HEK293T (cell line): ENCODE measurements around the gene FHIP1A.
"Not testable (repeated sequence)": the region's sequence is repeated elsewhere in the genome, so short reads cannot be mapped to it uniquely, and the experiment has no call there.

Experiments
- CTCF ChIA-PET: fragments of 350-600 bp; formaldehyde crosslinking; extraction: SDS; loops from one replicate; lab custom pipeline; 2021; ENCODE audit warnings: antibody characterized with exemption, inconsistent platforms; lab: Yijun Ruan, JAX
- POLR2A ChIA-PET: fragments of 350-600 bp; formaldehyde crosslinking; extraction: SDS; loops from one replicate; lab custom pipeline; 2020; ENCODE audit warnings: antibody characterized with exemption, inconsistent platforms; lab: Yijun Ruan, JAX
- DNase-seq: peaks from one replicate; pipeline ENCODE4 v3.0.0; 2012; ENCODE audit warnings: mixed read lengths; ENCODE audit errors: extremely low spot score
- ARNT ChIP-seq: fragments of 450-650 bp; IDR thresholded peaks from 2 replicates; pipeline ENCODE4 v1.6.1; 2017; ENCODE audit warnings: mild to moderate bottlenecking
- BHLHE40 ChIP-seq: fragments of 450-650 bp; IDR thresholded peaks from 2 replicates; pipeline ENCODE4 v1.6.1; 2016; ENCODE audit warnings: mild to moderate bottlenecking, moderate library complexity, borderline replicate concordance
- CTBP1 ChIP-seq: fragments of 450-650 bp; IDR thresholded peaks from 2 replicates; pipeline ENCODE4 v1.6.1; 2016; ENCODE audit warnings: borderline replicate concordance
- ELF4 ChIP-seq: fragments of 450-650 bp; IDR thresholded peaks from 2 replicates; pipeline ENCODE4 v1.6.1; 2017; ENCODE audit warnings: antibody characterized with exemption
- FOXA1 ChIP-seq: fragments of 450-650 bp; IDR thresholded peaks from 2 replicates; pipeline ENCODE4 v1.6.1; 2016; ENCODE audit warnings: mild to moderate bottlenecking
- FOXK2 ChIP-seq: fragments of 450-650 bp; IDR thresholded peaks from 2 replicates; pipeline ENCODE4 v1.6.1; 2016; ENCODE audit warnings: mild to moderate bottlenecking
- FOXM1 ChIP-seq: fragments of 450-650 bp; IDR thresholded peaks from 2 replicates; pipeline ENCODE4 v1.6.1; 2017; ENCODE audit warnings: mild to moderate bottlenecking, borderline replicate concordance
- HDGF ChIP-seq: fragments of 450-650 bp; IDR thresholded peaks from 2 replicates; pipeline ENCODE4 v1.6.1; 2017; ENCODE audit warnings: antibody characterized with exemption, borderline replicate concordance
- L3MBTL2 ChIP-seq: fragments of 450-650 bp; conservative IDR thresholded peaks from 2 replicates; pipeline ENCODE4 v1.6.1; 2016; ENCODE audit warnings: mild to moderate bottlenecking
- LEF1 ChIP-seq: fragments of 450-650 bp; IDR thresholded peaks from 2 replicates; pipeline ENCODE4 v1.6.1; 2017; ENCODE audit warnings: mild to moderate bottlenecking, borderline replicate concordance
- NFRKB ChIP-seq: fragments of 450-650 bp; IDR thresholded peaks from 2 replicates; pipeline ENCODE4 v1.6.1; 2016; ENCODE audit warnings: mild to moderate bottlenecking, moderate library complexity
- PKNOX1 ChIP-seq: fragments of 450-650 bp; IDR thresholded peaks from 2 replicates; pipeline ENCODE4 v1.6.1; 2016
- SP1 ChIP-seq: fragments of 450-650 bp; IDR thresholded peaks from 2 replicates; pipeline ENCODE4 v1.6.1; 2017
- SUZ12 ChIP-seq: fragments of 450-650 bp; IDR thresholded peaks from 2 replicates; pipeline ENCODE4 v1.6.1; 2016; ENCODE audit warnings: mild to moderate bottlenecking
- TARDBP ChIP-seq: fragments of 450-650 bp; IDR thresholded peaks from 2 replicates; pipeline ENCODE4 v1.6.1; 2016
- ZNF384 ChIP-seq: fragments of 450-650 bp; IDR thresholded peaks from 2 replicates; pipeline ENCODE4 v1.6.1; 2016

Gene FHIP1A

GRCh38 chr4:151403656-151404055 lies 5.3 kb upstream of the FHIP1A start:
- CTCF ChIA-PET = interaction anchor here (0.7 kb wide), 1 partner anchor 203 kb away, joined by 3 read pairs; no protein-coding TSS in a partner anchor
- POLR2A ChIA-PET = no interaction called here
- no peak for DNase-seq
- no peak for TF ChIP-seq FOXM1
- no peak for TF ChIP-seq NFRKB
- TF ChIP-seq HDGF = no peak
- no peak for TF ChIP-seq FOXA1
- TF ChIP-seq SP1 = no peak
- no peak for TF ChIP-seq ELF4
- no peak for TF ChIP-seq LEF1
- no peak for TF ChIP-seq FOXK2
- TF ChIP-seq L3MBTL2 = no peak

GRCh38 chr4:151404802-151405201 lies 4.2 kb upstream of the FHIP1A start:
- CTCF ChIA-PET = interaction anchor here (0.6 kb wide), 1 partner anchor 133 kb away, joined by 3 read pairs; no protein-coding TSS in a partner anchor
- DNase-seq, POLR2A ChIA-PET: not testable (repeated sequence)

GRCh38 chr4:151407018-151407417 lies 2.0 kb upstream of the FHIP1A start:
- TF ChIP-seq SUZ12 (no peak), FOXK2 (no peak), NFRKB (no peak), L3MBTL2 (no peak), ZNF384 (no peak), SP1 (no peak), FOXA1 (no peak), ARNT (no peak), HDGF (no peak), FOXM1 (no peak), BHLHE40 (no peak), PKNOX1 (no peak), CTBP1 (no peak), TARDBP (no peak), ELF4 (no peak), LEF1 (no peak)
- no peak for DNase-seq
- CTCF ChIA-PET = no interaction called here
- POLR2A ChIA-PET = no interaction called here

- ChIA-PET POLR2A (interaction anchor here (1.0 kb wide), 1 partner anchor 12 kb away, joined by 3 read pairs; no protein-coding TSS in a partner anchor), CTCF (no interaction called here)
- no peak for TF ChIP-seq L3MBTL2
- TF ChIP-seq FOXA1 = no peak
- no peak for TF ChIP-seq ARNT
- no peak for TF ChIP-seq FOXM1
- TF ChIP-seq HDGF = no peak
- no peak for TF ChIP-seq NFRKB
- no peak for DNase-seq
Observed at GRCh38 chr4:151407466-151408379, 1.3 kb upstream of the FHIP1A start.

GRCh38 chr4:151408380-151408629 lies 671 bp upstream of the FHIP1A start:
- TF ChIP-seq L3MBTL2 (peak; percentile 35; the same call in 1 of the 2 replicates), ARNT (no peak)
- ChIA-PET CTCF (interaction anchor here (1.4 kb wide), 1 partner anchor 132 kb away, joined by 7 read pairs; the partner anchor contains the start of gene PRSS48), POLR2A (interaction anchor here (0.8 to 1.4 kb wide), 7 partner anchors 12 to 104 kb away, joined by 3 to 5 read pairs (median 3); no protein-coding TSS in a partner anchor)
- DNase-seq = no peak

GRCh38 chr4:151409470-151410313 lies 716 bp downstream of the FHIP1A start:
- peak; percentile 25 for DNase-seq
- CTCF ChIA-PET = interaction anchor here (0.5 to 1.4 kb wide), 4 partner anchors 46 to 308 kb away, joined by 3 to 7 read pairs (median 5); partner anchors contain the start of gene PRSS48
- TF ChIP-seq LEF1 (no peak), NFRKB (no peak), PKNOX1 (peak; percentile 65)
- POLR2A ChIA-PET = interaction anchor here (1.4 kb wide), 1 partner anchor 84 kb away, joined by 5 read pairs; no protein-coding TSS in a partner anchor

- POLR2A ChIA-PET = no interaction called here
Observed at GRCh38 chr4:151415978-151416377, 7.0 kb downstream of the FHIP1A start.

More at GRCh38 chr4:151415978-151416377, 7.0 kb downstream of the FHIP1A start:
- CTCF ChIA-PET = no interaction called here
- TF ChIP-seq ELF4 = no peak
- TF ChIP-seq TARDBP = no peak
- no peak for TF ChIP-seq SP1
- no peak for TF ChIP-seq ZNF384
- TF ChIP-seq FOXA1 = no peak
- no peak for TF ChIP-seq L3MBTL2
- no peak for TF ChIP-seq BHLHE40
- no peak for DNase-seq
